Measurements from ENCODE around the gene DLGAP1.

GRCh38 chr18:3819961-3820360 lies 635.1 kb downstream of the DLGAP1 start:
- TF ChIP-seq POLR2AphosphoS5 (IDR thresholded peaks at IDR 0.05; ENCODE audit: low read depth): no peak
- no peak for TF ChIP-seq EZH2 (IDR thresholded peaks at IDR 0.05; ENCODE audit: low read depth, unreplicated experiment)
- no peak for TF ChIP-seq EZH2phosphoT487 (IDR thresholded peaks at IDR 0.05; ENCODE audit: unreplicated experiment)
- no peak for TF ChIP-seq CREB1 (CRISPR knock-in tag; IDR thresholded peaks at IDR 0.05; ENCODE audit: low read depth)
- no peak for TF ChIP-seq REST (IDR thresholded peaks at IDR 0.05; ENCODE audit: unreplicated experiment)

Data from GM23338 (cell line).